HG03045 (cell line): ENCODE data around the gene NRXN3.

ENCODE experiments used
- ATAC-seq: cut with Tn5 transposase; IDR thresholded peaks from one replicate; pipeline ENCODE4 v1.9.1; 2021; ENCODE audit warnings: mild to moderate bottlenecking, moderate library complexity; ENCODE audit not compliant: unreplicated experiment

The NRXN3 gene

GRCh38 chr14:78873581-78873980 lies 703.4 kb downstream of the NRXN3 start:
- ATAC-seq = no peak

- no peak for ATAC-seq
Observed at GRCh38 chr14:78875049-78875448, 704.9 kb downstream of the NRXN3 start.

GRCh38 chr14:78885884-78886283 lies 715.7 kb downstream of the NRXN3 start:
- no peak for ATAC-seq

GRCh38 chr14:78897443-78897842 lies 727.3 kb downstream of the NRXN3 start:
- no peak for ATAC-seq

GRCh38 chr14:78902010-78902623 lies 731.9 kb downstream of the NRXN3 start:
- ATAC-seq = no peak

- ATAC-seq = no peak
Observed at GRCh38 chr14:78904094-78904493, 733.9 kb downstream of the NRXN3 start.

- no peak for ATAC-seq
Observed at GRCh38 chr14:78917462-78917861, 747.3 kb downstream of the NRXN3 start.

GRCh38 chr14:78921856-78922255 lies 751.7 kb downstream of the NRXN3 start:
- no peak for ATAC-seq

- no peak for ATAC-seq
Observed at GRCh38 chr14:78927261-78927660, 757.1 kb downstream of the NRXN3 start.

GRCh38 chr14:78933166-78933565 lies 763.0 kb downstream of the NRXN3 start:
- no peak for ATAC-seq

GRCh38 chr14:78933948-78934524 lies 763.9 kb downstream of the NRXN3 start:
- no peak for ATAC-seq

GRCh38 chr14:78946949-78947348 lies 776.8 kb downstream of the NRXN3 start:
- no peak for ATAC-seq

GRCh38 chr14:78947681-78948080 lies 777.5 kb downstream of the NRXN3 start:
- no peak for ATAC-seq

- ATAC-seq = no peak
Observed at GRCh38 chr14:78950649-78951048, 780.5 kb downstream of the NRXN3 start.

- no peak for ATAC-seq
Observed at GRCh38 chr14:78951602-78952001, 781.4 kb downstream of the NRXN3 start.

GRCh38 chr14:78959674-78960264 lies 789.6 kb downstream of the NRXN3 start:
- no peak for ATAC-seq

GRCh38 chr14:78967111-78967809 lies 797.1 kb downstream of the NRXN3 start:
- ATAC-seq = no peak

GRCh38 chr14:78968265-78968664 lies 798.1 kb downstream of the NRXN3 start:
- ATAC-seq = no peak

GRCh38 chr14:78970677-78971076 lies 800.5 kb downstream of the NRXN3 start:
- ATAC-seq = no peak

- no peak for ATAC-seq
Observed at GRCh38 chr14:78972440-78972839, 802.3 kb downstream of the NRXN3 start.

- ATAC-seq = no peak
Observed at GRCh38 chr14:78974691-78975090, 804.5 kb downstream of the NRXN3 start.

- ATAC-seq = no peak
Observed at GRCh38 chr14:78975734-78976133, 805.6 kb downstream of the NRXN3 start.
